Vagina (tissue), 2 donors: ENCODE results near the gene ADAMTSL3.

Experiments used
- CTCF ChIP-seq, 3 experiments: fragments of 450-650 bp in 2 of 3; fragments of 200-600 bp in 1 of 3; sonication (generic) in 1 of 3; IDR thresholded peaks; one replicate each; pipeline ENCODE4 v1.5.1; 2017 to 2019; ENCODE audit warnings: antibody characterized with exemption in 3 of 3, mild to moderate bottlenecking in 2 of 3, moderate library complexity in 2 of 3
- POLR2A ChIP-seq, 2 donors: fragments of 450-650 bp; IDR thresholded peaks; one replicate each; pipeline ENCODE4 v1.6.1; 2017; ENCODE audit warnings: antibody characterized with exemption in 2 of 2, mild to moderate bottlenecking in 2 of 2, moderate library complexity in 2 of 2
- POLR2AphosphoS5 ChIP-seq, 2 donors: sonication (generic); formaldehyde crosslinking; IDR thresholded peaks; one replicate each; pipeline ENCODE4 v1.9.0; 2017; ENCODE audit warnings: antibody characterized with exemption in 2 of 2, mild to moderate bottlenecking in 2 of 2, low read depth in 1 of 2; ENCODE audit not compliant: insufficient read depth in 1 of 2

- TF ChIP-seq CTCF (IDR thresholded peaks at IDR 0.05) (no peak), POLR2A (IDR thresholded peaks at IDR 0.05) (no peak), POLR2AphosphoS5 (IDR thresholded peaks at IDR 0.05; ENCODE audit: insufficient read depth in 1 of 2, low read depth in 1 of 2) (no peak)
Measured at GRCh38 chr15:83692746-83693581, 39.0 kb downstream of the ADAMTSL3 start.
